IPS-15b (cell line): ENCODE results near the gene TACC2.

Experiments used
- H3K27me3 ChIP-seq: one replicate; pipeline ENCODE4 v1.6.1; 2013; ENCODE audit warnings: low read length; ENCODE audit not compliant: control insufficient read depth, insufficient read depth
- H3K36me3 ChIP-seq: one replicate; pipeline ENCODE4 v1.6.1; 2013; ENCODE audit warnings: low read length; ENCODE audit not compliant: control insufficient read depth, insufficient read depth
- H3K4me1 ChIP-seq: one replicate; pipeline ENCODE4 v1.6.1; 2013; ENCODE audit warnings: mild to moderate bottlenecking, low read length; ENCODE audit not compliant: control insufficient read depth, insufficient read depth
- H3K4me3 ChIP-seq: one replicate; pipeline ENCODE4 v1.5.1; 2013; ENCODE audit warnings: low read depth, low read length
- H3K9ac ChIP-seq: one replicate; pipeline ENCODE4 v1.6.1; 2013; ENCODE audit warnings: low read depth, mild to moderate bottlenecking, low read length
- H3K9me3 ChIP-seq: one replicate; pipeline ENCODE4 v1.6.1; 2013; ENCODE audit warnings: mild to moderate bottlenecking, low read length; ENCODE audit not compliant: control insufficient read depth, insufficient read depth

The TACC2 gene

GRCh38 chr10:122163174-122164022 lies 174.4 kb downstream of the TACC2 start:
- Histone ChIP-seq H3K9ac (peak overlapping the region; percentile 92), H3K4me1 (peaks cover 25% of the 10 kb centered on the region), H3K36me3 (no peaks in the 10 kb centered on the region), H3K9me3 (no peaks in the 10 kb centered on the region), H3K4me3 (peak overlapping the region; percentile 84), H3K27me3 (peaks cover 9% of the 10 kb centered on the region)

- no peaks in the 10 kb centered on the region for H3K9me3 ChIP-seq
- H3K4me3 ChIP-seq: peak overlapping the region; percentile 84
- H3K36me3 ChIP-seq: no peaks in the 10 kb centered on the region
- H3K4me1 ChIP-seq: peaks cover 25% of the 10 kb centered on the region
- peak overlapping the region; percentile 92 for H3K9ac ChIP-seq
- peaks cover 9% of the 10 kb centered on the region for H3K27me3 ChIP-seq
Observed at GRCh38 chr10:122164023-122164601, 175.1 kb downstream of the TACC2 start.

GRCh38 chr10:122164815-122165483 lies 176.0 kb downstream of the TACC2 start:
- H3K36me3 ChIP-seq: no peaks in the 10 kb centered on the region
- H3K9ac ChIP-seq: no peak overlapping the region
- H3K9me3 ChIP-seq: no peaks in the 10 kb centered on the region
- H3K4me1 ChIP-seq: peaks cover 23% of the 10 kb centered on the region
- H3K27me3 ChIP-seq: peaks cover 9% of the 10 kb centered on the region
- H3K4me3 ChIP-seq: peak overlapping the region; percentile 84

GRCh38 chr10:122165484-122166276 lies 176.7 kb downstream of the TACC2 start:
- H3K9me3 ChIP-seq: no peaks in the 10 kb centered on the region
- H3K4me3 ChIP-seq: peak overlapping the region; percentile 84
- peaks cover 9% of the 10 kb centered on the region for H3K27me3 ChIP-seq
- H3K4me1 ChIP-seq: peaks cover 27% of the 10 kb centered on the region
- no peaks in the 10 kb centered on the region for H3K36me3 ChIP-seq
- no peak overlapping the region for H3K9ac ChIP-seq

GRCh38 chr10:122168101-122168500 lies 179.1 kb downstream of the TACC2 start:
- Histone ChIP-seq H3K4me1 (peaks cover 33% of the 10 kb centered on the region), H3K4me3 (no peak overlapping the region), H3K36me3 (no peaks in the 10 kb centered on the region), H3K9me3 (no peaks in the 10 kb centered on the region), H3K27me3 (peaks cover 9% of the 10 kb centered on the region), H3K9ac (no peak overlapping the region)

GRCh38 chr10:122168598-122169394 lies 179.8 kb downstream of the TACC2 start:
- Histone ChIP-seq H3K4me3 (no peak overlapping the region), H3K27me3 (peaks cover 9% of the 10 kb centered on the region), H3K9ac (no peak overlapping the region), H3K9me3 (no peaks in the 10 kb centered on the region), H3K4me1 (peaks cover 33% of the 10 kb centered on the region), H3K36me3 (no peaks in the 10 kb centered on the region)

GRCh38 chr10:122170802-122171201 lies 181.8 kb downstream of the TACC2 start:
- Histone ChIP-seq H3K36me3 (no peaks in the 10 kb centered on the region), H3K9ac (no peak overlapping the region), H3K9me3 (no peaks in the 10 kb centered on the region), H3K4me1 (peaks cover 21% of the 10 kb centered on the region), H3K4me3 (no peak overlapping the region), H3K27me3 (no peaks in the 10 kb centered on the region)

GRCh38 chr10:122171302-122172075 lies 182.5 kb downstream of the TACC2 start:
- Histone ChIP-seq H3K4me3 (no peak overlapping the region), H3K27me3 (no peaks in the 10 kb centered on the region), H3K9ac (no peak overlapping the region), H3K36me3 (no peaks in the 10 kb centered on the region), H3K9me3 (no peaks in the 10 kb centered on the region), H3K4me1 (peaks cover 19% of the 10 kb centered on the region)

- H3K27me3 ChIP-seq: no peaks in the 10 kb centered on the region
- H3K9me3 ChIP-seq: no peaks in the 10 kb centered on the region
- no peak overlapping the region for H3K9ac ChIP-seq
- H3K36me3 ChIP-seq: no peaks in the 10 kb centered on the region
- H3K4me3 ChIP-seq: no peak overlapping the region
- peaks cover 15% of the 10 kb centered on the region for H3K4me1 ChIP-seq
Observed at GRCh38 chr10:122172361-122173008, 183.5 kb downstream of the TACC2 start.

- H3K36me3 ChIP-seq: no peaks in the 10 kb centered on the region
- H3K4me1 ChIP-seq: peaks cover 13% of the 10 kb centered on the region
- no peak overlapping the region for H3K4me3 ChIP-seq
- H3K9ac ChIP-seq: no peak overlapping the region
- no peaks in the 10 kb centered on the region for H3K9me3 ChIP-seq
- no peaks in the 10 kb centered on the region for H3K27me3 ChIP-seq
Observed at GRCh38 chr10:122173337-122173736, 184.4 kb downstream of the TACC2 start.
